ENCODE measurements around the gene SLC9A5. TPM values are rescaled to one million over a fixed set of nuclear protein-coding genes. Genes with fewer than 3 reads are reported as not detected.

The SLC9A5 gene
- total RNA-seq, 4 donors from 2014 or later, result 0.37 to 1.2 (median 0.72) TPM

DNA sequence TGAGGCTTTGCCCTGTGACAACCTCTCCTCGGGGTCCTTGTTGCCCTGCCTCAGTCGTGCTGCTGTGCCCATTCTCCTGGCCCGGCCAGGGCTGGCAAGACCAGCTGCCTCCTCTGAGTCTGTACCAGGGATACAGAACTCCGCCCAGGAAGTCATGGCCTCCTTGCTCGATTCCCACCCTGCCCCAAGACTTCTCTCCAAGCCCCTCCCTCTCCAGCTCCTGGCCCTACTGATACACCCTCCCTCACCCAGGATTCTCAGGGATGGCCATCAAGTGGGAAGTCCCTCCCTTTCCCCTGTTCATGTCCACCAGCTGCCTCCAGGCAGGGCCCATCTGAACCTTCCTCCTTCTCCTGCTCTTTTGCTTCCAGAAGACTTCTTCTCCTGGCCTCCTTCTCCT, 33.1 kb upstream of the SLC9A5 start:
- DNase-seq (ENCODE audit: low spot score), result no peak
- TF ChIP-seq, protein P1, sequence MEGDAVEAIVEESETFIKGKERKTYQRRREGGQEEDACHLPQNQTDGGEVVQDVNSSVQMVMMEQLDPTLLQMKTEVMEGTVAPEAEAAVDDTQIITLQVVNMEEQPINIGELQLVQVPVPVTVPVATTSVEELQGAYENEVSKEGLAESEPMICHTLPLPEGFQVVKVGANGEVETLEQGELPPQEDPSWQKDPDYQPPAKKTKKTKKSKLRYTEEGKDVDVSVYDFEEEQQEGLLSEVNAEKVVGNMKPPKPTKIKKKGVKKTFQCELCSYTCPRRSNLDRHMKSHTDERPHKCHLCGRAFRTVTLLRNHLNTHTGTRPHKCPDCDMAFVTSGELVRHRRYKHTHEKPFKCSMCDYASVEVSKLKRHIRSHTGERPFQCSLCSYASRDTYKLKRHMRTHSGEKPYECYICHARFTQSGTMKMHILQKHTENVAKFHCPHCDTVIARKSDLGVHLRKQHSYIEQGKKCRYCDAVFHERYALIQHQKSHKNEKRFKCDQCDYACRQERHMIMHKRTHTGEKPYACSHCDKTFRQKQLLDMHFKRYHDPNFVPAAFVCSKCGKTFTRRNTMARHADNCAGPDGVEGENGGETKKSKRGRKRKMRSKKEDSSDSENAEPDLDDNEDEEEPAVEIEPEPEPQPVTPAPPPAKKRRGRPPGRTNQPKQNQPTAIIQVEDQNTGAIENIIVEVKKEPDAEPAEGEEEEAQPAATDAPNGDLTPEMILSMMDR (IDR thresholded peaks at IDR 0.05), result no peak
- ATAC-seq (ENCODE audit: low FRiP score), result no peak

DNA sequence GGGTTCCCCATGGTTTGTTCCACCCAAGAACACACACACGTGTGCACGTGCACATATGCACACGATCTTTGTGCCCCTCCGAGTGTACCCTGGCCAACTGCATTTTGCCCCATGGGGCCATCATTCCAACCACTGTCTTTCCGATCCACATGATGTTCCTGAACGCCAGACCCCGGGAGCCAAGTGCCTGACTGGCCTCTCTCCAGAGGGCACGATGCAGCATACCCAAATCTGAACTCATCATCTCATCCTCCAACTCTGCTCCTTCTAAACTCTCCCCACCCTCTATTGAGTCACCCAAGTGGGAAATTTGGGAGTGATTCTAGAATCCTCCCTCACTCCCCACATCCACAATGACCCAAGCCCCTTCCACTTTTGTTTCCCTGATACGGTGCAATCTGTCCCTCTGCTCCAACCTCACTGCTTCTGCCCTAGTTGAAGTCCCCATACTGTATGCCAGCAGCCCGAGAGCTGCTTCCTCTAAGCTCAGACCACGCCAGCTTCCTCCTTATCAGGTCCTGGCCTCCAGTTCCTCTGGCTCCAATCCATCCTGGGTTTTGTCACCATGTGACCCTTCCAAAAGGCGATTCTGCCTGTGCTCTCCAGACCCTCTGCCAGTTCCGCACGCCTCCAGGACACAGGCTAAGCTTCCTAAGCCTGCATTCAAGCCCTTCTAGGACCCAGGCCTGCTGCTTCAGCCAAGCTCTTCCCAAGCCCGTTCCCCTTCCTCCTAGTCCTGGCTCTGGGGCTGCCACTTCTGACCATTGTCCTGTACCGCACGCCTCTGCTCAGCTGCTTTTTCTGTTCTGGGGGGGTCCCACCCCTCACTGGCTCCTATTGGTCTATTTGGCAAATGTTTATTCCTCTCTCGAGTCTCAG, 31.9 kb upstream of the SLC9A5 start:
- TF ChIP-seq, protein P1 (IDR thresholded peaks at IDR 0.05), result no peak

DNA sequence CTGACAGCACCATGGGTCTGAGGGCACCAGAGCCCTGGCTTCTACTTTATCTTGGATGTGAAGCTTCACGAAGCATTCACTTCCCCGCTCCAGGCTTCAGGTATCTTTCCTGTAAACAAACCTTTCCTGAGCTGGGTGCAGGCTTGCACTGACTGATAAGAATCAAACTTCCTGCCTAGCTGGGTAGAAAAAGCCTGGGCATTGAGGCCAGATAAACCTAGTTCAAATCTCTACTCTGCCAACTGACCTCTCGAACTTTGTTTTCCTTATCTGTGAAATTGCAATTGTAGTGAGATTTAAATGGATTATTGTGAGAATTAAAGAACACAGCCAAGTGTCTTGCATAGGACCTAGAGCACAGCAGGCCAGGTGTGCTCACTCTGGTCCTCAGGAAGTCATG, 24.8 kb upstream of the SLC9A5 start:
- no peak for ATAC-seq (ENCODE audit: low FRiP score)
- no peak for DNase-seq (ENCODE audit: low spot score)
- TF ChIP-seq, protein P1 (IDR thresholded peaks at IDR 0.05), result no peak

More for the DNA sequence above, 31.9 kb upstream of the SLC9A5 start:
- ATAC-seq (ENCODE audit: low FRiP score) (peak; percentile 41), DNase-seq (ENCODE audit: low spot score) (no peak)

DNA sequence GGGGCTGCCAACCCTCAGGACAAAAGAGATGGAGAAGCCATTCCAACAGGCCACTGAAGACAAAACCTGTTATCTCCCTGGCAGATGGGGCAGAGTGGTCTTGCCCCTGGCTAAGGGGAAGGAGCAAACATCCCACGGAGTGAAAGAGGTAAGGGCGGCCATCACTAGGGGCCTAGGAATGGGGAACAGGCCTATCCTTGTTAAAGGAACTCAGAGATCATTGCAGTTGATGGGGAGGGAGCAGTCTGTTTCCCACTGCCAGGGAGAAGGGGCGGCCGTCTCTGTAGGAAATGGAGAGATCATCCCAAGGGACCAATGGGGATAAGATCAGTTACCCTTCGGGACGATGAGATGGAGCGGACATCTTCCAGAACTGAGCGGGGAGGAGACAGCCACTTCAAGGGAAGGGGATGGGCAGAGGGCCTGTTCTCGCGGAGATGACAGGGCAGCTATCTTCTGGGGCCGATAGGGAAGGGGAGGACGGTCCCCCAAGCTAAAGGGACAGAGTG, 22.4 kb upstream of the SLC9A5 start:
- TF ChIP-seq, protein P1 (IDR thresholded peaks at IDR 0.05), result no peak
- ATAC-seq (ENCODE audit: low FRiP score) (peak; percentile 2), DNase-seq (ENCODE audit: low spot score) (no peak)

DNA sequence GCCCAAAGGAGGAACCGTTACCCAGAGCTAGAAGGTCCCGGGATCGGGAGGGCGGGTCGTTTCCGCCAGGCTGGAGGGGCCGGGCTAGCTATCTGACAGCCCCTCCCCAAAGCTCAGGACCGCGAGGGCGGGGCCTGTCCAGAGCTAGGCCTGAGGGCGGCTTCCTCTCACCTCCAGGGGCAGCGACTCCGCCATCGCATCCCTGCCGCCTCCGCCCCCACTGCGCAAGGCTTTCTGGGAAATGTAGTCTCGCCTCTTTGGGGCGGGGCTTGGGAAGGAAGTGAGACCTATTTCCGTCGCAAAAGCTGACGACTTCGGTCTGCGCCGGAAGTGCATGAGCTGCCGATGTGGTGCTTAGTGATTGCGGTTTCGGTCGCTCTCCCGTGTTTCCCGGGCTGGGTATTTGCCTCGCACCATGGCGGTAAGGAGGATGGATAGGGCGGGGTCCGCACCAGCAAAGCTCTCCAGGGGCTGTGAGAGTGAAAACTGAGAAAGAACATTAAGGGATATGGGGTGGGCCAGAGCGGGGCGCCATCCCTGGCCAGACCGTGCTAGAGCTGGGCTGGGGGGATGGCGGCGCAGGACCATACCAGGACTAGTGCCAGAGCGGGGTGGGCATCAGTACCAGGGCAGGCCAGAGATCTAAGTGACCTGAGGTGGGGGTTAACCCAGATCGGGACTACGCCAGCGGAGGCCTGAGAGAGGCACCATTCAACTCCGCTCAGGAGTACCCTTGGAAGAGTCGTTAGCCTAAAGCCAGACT, 21.8 kb upstream of the SLC9A5 start, which contains the start of gene TMEM208:
Gene TMEM208, plus strand, starts transcription at position 327 of the 763 bp plus-strand sequence. Its CDS starts 89 bp downstream, at position 416.
- TF ChIP-seq, protein P1 (IDR thresholded peaks at IDR 0.05), result no peak
- DNase-seq (ENCODE audit: low spot score) (peak; percentile 97), ATAC-seq (ENCODE audit: low FRiP score) (peak; percentile 97)

DNA sequence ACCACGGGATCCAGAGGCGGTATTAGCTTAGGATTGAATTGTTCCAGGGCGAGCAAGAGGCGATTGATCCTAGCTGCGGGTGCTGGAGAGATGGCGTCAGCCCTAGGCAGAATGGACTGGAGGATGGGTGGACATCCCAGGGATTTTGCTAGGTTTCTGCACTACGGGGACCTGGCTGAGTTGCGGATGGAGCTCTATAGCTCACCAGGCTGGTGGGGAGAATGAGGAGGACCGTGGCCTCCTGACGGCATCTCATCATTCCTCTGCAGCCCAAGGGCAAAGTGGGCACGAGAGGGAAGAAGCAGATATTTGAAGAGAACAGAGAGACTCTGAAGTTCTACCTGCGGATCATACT, 21.2 kb upstream of the SLC9A5 start:
- ATAC-seq (ENCODE audit: low FRiP score), result no peak
- TF ChIP-seq, protein P1 (IDR thresholded peaks at IDR 0.05), result no peak
- DNase-seq (ENCODE audit: low spot score), result no peak
